GM19043 (cell line): ENCODE measurements around the gene OSTC.

Source experiments
- ATAC-seq: cut with Tn5 transposase; IDR thresholded peaks from one replicate; pipeline ENCODE4 v1.9.1; 2021; ENCODE audit warnings: low read depth; ENCODE audit not compliant: unreplicated experiment

OSTC gene

DNA sequence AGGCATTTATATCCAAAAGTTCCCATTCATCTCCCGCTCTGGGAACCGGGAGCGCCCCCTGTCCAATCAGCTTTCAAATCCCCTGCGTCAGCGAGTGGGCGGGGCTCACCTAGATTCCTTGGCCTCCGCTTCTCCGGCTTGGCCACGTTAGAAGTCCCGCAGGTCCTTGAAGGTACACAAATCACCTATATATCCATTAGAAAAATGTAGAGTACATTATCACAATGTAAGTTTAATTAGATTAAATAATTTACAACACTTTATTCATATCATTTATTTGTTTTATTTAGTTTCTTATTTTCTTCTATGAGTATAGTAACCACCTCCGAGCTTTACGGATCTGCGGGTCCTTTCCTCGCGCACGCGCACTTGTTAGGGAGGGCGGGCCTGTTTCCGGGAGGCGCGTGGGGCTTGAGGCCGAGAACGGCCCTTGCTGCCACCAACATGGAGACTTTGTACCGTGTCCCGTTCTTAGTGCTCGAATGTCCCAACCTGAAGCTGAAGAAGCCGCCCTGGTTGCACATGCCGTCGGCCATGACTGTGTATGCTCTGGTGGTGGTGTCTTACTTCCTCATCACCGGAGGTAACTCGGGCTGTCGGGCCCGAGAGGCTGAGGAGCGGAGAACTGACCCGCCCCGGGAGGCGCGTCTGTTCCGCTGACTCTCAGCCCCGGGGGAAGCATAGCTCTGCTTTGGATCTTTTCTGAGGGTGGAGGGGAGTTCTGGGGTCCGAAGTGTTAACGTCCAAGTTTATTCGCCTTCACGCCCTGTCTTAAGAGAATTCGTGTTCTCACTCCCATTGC lies at the start of gene OSTC:
TSS of gene OSTC (plus strand) at position 388 of the 802 bp plus-strand sequence. CDS start at position 445, 57 bp downstream.
- peak; percentile 90 for ATAC-seq

DNA sequence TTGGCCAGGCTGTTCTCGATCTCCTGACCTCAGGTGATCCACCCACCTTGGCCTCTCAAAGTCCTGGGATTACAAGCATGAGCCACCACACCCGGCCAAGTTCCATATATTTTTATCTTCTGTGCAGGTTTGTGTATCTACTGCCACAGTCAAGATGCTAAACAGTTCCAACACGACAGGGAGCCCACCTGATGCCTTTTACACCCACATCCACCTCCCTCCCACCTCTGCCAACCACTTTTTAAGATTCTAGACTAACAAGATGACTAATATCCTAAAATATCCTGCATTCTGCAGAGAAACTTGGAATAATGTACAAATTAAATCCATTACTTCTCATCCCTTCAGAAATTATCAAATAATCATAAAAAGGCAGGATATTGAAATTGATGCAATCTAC lies 49.3 kb upstream of the OSTC start:
- no peak for ATAC-seq

DNA sequence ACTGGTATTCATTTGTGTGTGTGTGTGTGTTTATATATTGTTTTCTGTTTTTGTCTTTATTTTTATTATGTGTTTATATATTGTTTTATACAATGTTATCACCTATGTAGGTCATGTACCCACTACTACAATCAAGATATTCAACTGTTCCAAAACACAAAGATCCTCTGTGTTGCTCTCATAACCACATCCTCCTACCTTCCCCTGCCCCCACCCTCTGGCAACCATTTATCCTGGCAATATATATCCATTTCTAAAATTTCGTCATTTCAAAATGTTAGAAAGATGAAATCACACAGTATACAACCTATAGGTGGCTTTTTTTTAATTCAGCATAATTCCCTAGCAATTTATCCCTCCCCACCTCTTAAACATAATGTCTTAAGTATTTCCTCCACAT lies 48.9 kb upstream of the OSTC start:
- no peak for ATAC-seq

DNA sequence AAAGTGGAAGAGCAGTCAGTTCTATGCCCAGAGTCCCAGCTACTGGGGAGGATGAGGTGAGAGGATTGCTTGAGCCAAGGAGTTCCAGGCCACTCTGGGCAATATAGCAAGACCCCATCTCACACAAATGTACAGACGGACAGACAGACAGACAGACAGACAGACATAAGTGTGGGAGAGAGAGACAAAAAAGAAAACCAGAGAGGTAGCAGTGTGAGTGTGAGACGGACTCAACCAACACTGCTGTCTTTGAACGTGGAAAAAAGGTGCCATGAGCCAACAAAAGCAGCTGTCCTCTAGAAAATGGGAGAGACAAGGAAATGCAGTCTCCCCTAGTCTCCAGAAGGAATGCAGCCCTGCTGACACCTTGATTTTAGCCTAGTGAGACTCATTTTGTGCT lies 48.2 kb upstream of the OSTC start:
- ATAC-seq: no peak

DNA sequence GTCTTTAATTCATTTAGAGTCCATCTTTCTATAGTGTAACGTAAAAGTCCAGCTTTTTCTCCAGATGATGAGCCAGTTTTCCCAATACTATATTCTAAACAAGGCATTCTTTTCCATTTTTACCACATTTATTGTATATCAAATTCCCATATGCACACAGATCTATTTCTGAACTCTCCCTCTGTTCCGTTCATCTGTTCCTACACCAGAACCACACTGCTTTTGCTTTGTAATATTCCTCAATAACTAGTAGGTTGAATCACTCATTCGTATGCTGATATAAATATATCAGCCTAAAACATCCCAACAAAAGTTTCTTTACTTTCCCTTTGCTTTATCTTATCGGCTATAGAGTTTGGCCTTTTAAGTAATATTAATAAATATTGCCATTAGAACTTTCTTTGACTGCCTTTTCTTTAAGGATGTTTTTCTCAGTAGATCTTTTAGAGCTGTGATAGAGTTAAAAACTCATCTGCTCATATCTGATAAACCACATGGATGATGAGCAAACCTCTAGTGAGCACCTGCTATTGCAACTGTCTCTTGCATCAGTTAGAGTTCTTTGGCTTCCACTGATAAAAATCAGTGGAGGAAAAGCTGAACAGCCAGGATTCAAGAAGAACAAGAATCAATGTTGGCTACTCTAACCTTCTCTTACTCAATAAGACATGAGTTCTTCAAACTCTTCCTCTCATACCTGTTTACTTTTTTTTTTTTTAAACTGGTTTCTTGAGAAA lies 43.2 kb upstream of the OSTC start:
- no peak for ATAC-seq

DNA sequence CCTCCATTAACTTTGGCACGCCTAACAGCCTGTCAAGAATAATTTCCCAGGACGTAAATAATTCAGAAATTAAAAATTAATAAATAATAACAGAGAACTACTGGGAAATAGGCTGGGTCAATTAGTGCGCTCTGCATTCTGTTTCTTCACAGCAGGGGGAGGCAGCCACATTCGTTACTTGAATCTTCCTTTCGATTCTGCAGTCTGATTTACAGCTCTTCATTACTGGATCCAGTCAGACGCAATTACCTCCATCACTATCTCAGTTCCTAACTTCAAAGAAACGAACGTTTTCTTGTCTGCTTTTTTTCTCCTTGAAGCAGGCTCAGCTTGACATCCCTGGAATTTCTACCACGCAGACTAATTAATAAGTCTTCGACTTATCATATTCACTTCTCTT lies 39.0 kb upstream of the OSTC start:
- no peak for ATAC-seq

DNA sequence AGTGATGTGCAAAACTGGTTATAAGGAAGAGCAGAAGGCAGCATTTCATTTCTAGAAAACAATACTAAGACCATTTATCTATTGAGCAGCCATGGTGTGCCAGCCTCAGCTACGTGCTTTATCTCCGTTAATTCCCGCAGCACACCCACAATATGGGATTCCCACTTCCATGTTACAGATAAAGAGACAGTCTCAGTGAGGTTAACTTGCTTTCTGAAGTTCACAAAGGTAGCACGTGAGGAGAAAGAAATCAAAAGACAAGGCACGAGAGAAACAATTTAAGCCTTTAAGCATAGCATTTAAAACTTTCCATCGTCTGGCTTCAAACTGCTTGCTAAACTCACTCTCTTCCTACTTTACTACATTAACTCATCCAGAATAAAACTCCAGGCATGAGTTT lies 38.0 kb upstream of the OSTC start:
- no peak for ATAC-seq

DNA sequence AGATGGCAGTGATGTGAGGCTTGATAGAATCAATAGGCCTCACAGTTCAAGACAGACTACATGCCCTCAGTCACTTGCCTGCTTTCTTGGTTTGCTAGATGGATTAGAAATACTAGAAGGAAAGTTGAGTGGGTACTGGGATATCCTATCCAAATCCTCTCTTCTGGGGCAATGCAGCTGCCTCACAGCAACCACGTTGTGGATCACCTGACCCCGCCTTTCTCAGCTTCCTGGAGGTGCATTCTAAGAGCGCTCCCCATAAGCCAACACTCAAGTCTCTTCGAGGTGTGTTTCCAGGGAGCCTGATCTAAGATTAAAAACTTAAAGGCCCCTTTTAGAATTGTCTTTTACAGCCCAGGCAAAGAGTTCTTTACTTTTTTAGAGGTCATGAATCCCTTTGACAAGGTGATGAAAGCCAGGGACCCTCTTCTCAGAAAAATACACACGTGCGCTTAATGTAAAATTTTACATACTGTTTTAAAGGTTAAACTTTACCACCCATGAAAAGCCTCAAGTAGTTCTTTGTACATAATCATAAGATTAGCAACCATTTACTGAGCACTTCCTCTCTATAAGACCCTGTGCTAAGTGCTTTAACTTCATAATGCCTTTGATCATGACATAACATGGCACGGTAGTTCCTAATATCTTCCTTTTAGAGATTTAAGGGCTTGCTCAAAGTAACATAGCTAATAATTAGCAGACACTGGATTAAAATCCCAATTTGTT lies 30.9 kb upstream of the OSTC start:
- ATAC-seq: no peak

DNA sequence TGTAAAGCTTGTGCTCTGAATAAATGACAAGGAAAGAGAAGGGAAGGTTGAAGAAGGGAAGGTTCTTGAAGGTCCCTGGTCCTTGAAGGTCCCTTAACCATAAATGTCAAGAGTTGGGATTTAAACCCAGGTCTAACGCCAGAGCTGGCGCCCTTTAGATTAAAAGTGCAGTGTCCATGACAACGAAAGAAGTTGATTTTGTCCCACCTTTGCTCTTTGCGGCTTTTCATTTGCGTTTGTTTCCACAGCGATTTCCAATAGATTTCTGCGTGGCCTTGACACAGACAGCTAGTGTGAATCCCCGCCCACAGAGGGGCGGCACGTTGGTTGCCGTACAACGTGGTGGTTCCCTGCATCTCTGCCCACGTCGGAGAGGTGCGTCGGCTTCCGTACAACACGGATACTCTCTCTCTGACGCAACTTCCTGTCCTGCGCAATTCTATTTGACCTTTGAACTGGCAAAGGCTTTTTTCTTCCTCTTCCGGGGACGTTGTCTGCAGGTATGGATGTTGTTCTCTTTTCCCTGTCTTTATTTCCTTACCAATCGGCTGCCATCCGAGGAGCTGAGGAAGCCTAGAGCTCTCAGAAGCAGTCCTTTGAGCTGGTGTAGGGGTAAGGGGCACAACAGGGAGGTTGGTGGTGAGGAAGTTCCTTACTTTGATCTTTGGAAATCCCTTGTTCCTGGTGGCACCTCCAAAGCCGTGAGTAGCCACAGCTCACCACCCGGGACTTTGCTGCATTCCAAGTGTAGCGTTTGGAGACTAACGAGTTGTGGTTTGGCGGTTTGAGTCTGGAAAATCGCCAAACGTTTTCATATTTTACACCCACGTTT lies 30.1 kb upstream of the OSTC start, which contains the start of gene RPL34:
TSS of gene RPL34 (plus strand) at position 476 of the 832 bp plus-strand sequence. CDS start 1,384 bp downstream, outside the sequence.
- peak; percentile 100 for ATAC-seq

DNA sequence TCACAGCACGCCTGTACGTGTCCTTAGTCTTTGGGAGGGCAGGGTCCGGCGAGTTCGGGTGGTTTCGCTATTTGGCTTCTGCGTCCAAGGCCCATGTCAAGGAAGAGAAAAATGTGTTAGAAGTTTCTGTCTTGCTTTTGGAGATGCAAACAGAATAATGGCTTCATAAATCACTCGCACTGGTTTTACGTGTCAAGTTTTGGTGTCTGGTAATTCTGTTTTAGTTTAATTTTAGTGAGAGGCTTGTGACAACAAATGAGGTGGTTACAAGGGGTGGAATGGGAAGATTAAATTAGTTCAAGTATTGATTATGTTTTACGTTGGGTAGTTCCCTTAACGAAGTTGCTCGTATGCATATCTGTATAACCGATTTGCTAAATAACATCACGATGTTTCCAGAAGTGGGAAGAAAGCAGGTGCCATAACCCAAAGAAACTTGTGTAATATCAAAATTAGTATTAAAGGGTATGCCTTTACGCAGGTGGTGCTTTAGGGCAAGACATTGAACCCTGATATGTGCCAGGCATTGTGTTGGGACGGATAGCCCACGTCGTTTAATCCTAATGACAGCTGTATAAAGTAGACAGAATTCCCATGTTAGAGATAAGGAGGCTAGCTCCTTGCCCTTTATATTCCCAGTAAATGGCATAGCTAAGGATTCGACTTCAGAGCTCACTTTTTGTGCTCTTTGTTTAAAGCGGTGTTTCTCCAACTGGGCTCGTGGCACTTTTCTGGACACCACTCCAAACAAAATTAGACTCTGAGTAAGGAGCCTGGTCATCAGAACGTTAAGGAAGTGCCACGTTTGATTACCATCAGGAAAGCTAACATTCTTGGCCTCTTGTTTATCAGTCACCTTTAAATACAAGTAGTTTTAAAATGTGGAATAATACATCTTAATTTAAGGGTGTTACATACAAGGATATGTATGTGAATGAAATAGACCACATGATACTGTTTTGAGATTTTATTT lies 29.2 kb upstream of the OSTC start:
- ATAC-seq: no peak

DNA sequence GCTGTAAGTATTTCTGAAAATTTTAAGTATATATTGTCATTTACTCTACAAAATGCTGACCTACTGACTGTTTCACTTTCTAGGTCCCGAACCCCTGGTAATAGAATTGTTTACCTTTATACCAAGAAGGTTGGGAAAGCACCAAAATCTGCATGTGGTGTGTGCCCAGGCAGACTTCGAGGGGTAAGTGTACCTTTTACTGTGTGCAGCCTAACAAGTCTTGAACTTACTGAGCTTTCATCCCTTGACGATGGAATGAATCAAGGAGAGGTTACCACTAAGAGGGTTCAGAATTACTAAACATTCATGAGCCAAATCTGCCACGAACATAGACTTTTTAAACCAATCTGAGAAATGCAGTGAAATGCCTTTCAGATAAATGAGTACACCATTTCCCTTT lies 28.4 kb upstream of the OSTC start:
- ATAC-seq: no peak

DNA sequence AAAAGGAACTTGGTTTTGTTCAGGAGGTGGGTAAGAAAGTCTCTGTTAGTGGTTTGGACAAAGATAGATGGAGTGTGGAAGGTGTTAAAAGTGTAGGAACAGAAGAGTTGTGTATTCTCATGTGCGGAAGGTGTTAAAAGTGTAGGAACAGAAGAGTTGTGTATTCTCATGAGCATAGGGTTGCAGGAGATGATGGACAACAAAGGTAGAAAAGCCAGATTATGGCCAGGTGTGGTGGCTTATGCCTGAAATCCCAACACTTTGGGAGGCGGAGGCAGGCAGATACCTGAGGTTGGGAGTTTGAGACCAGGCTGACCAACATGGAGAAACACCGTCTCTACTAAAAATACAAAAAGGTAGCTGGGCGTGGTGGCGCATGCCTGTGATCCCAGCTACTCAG lies 27.6 kb upstream of the OSTC start:
- no peak for ATAC-seq

DNA sequence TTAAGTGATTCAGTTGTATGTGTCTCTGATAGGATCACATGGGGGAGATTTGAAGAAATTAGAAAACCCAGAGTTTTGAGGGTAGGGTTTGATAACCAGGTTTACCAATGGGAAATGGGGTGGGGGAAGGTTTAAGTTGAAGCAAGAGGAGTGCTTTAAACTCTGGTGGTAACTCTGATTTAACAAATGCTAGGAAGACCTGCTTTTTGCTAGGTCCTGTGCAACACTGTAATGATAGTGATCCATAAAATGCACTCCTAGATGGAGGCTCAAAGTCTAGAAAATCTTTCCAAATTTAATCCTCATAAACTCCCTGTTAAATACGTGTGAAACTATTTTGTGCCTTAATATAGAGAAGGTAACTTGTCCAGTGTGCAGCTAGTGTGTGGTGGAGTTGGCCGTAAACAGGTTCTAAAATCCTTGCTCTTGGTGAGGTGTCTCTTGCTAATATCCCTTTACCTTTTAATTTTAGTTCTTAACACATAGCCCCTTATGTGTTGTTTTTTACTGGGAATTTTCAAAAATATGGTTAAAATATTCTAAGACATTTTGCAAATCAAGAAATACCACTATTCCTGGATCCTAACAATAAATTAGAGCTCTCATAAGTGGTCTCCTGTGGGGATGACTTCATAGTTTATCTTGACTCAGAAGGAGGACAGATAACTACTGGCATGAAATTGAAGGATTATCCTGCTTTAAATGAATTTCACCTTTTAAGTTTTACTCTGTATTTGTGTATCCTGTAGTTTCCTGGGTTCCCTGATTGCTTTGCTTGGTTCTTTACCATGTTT lies 25.9 kb upstream of the OSTC start:
- ATAC-seq: no peak

DNA sequence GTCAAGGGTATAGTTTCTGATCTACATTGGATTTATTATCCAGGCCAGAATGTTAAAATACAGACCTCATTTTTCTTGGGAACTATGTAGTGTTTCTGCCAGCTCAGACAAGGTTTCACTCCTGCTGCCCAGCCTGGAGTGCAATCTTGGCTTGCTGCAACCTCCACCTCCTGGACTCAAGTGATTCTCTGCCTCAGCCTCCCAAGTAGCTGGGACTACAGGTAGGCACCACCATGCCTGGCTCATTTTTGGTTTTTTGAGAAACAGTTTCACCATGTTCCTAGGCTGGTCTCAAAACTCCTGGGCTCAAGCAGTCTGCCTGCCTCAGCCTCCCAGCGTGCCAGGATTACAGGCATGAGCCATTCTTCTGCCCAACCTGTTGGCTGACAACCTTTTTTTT lies 24.3 kb upstream of the OSTC start:
- no peak for ATAC-seq

DNA sequence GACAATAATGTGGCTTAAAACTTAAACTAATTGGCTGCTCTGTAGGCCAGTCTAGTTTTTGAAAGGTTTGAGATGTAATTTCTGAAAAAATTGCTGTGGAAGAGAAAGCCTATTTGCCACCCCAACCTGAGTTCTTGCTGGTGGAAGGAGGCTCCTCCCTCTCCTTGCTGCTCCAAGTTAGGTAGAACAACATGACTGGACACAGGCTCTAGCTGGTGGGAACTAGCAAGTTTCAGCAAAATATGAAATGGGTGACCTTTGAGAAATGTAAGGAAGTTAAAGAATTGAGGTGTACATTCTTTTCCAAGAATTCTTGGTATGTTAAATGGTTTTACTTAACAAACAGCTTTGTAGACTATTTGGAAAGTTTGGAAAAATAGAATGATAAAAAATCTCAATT lies 22.0 kb upstream of the OSTC start:
- ATAC-seq: no peak

DNA sequence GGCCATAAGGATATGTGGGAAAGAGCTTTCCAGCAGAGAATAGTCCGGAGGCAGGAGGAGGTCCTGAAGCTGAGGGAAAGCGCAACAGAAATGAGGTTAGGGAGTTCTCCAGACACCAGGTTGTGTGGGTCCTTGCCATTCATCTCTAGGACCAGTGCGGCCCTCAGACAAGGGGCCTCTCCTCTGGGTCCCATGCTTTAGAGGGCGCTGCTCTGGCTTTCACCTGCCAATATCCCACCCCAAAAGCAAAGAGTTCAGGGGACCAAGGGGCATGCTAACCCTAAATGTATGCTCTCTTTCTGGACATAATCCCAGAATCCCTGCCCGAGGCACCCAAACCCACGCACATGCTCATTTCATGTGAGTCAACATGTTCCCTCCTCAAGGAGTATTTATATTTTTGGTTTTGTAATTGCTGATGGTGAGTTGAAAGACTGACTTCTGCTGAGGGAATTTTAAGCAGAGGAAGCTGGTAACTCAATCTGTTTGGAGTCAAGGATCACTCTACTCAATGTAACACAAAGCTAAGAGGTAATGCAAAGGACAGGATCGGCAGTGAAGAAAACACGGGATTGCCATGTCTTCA lies 15.2 kb upstream of the OSTC start:
- ATAC-seq: no peak

DNA sequence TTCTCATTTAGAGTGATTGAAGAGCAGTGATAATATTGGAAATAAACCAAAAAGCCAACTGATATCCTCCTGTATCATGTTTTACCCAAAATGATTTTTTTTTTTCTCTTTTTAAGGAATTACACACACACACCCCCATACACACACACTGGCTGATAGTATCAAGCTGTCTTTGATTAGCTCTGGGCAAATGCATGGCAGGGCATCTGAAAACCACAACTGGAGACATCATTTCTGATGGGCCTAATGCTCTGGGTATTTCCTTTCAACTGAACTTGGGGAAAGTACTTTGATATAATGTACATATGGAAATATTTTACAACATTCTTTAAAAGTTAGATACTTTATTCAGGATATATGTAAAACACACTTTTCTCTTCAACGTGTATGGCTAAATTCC lies 14.2 kb upstream of the OSTC start:
- ATAC-seq: no peak

DNA sequence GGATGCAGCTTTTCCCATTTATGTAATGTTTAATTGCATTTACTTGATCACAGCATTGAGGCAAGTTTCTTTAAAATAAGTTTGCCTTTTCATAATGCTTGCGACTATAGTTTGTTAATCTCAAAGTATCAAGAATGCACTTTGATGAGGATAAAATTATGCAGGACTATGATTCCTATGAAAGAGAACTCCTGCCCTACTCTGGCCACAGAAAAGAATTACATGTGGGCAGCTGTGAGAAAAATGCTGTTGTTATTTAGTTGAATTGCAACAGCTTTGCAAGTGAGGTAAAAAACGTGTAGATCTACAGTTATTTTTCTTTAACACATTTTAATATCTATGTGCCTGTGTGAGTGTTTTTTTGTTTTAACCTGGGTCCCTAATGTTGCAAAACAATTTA lies 12.5 kb upstream of the OSTC start:
- ATAC-seq: no peak
